GM19193 (cell line): ENCODE results near the gene FKBP5.

Experiments
- POLR2A ChIP-seq: IDR thresholded peaks from 4 replicates; pipeline ENCODE4 v1.6.1; 2011; ENCODE audit not compliant: insufficient read depth, insufficient read length; ENCODE audit errors: extremely low read depth

Gene FKBP5

DNA sequence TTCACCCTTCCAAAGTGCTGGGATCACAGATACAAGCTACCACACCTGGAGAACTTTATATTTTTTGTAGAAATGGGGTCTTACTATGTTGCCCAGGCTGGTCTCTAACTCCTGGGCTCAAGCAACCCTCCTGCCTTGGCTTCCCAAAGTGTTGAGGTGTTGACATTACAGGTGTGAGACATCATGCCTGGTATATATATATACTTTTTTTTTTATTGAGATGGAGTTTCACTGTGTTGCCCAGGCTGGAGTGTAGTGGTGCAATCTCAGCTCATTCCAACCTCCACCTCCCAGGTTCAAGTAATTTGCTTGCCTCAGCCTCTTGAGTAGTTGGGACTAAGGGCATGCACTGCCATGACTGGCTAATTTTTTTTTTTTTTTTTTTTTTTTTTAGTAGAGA lies 5.4 kb downstream of the FKBP5 start:
- no peak for TF ChIP-seq POLR2A

- TF ChIP-seq POLR2A, result no peak
Observed at GRCh38 chr6:35681298-35681697, 7.4 kb downstream of the FKBP5 start.

GRCh38 chr6:35679399-35679798 lies 9.3 kb downstream of the FKBP5 start:
- TF ChIP-seq POLR2A, result no peak

GRCh38 chr6:35678814-35679213 lies 9.9 kb downstream of the FKBP5 start:
- TF ChIP-seq POLR2A, result no peak

- no peak for TF ChIP-seq POLR2A
Observed at GRCh38 chr6:35678021-35678654, 10.6 kb downstream of the FKBP5 start.

DNA sequence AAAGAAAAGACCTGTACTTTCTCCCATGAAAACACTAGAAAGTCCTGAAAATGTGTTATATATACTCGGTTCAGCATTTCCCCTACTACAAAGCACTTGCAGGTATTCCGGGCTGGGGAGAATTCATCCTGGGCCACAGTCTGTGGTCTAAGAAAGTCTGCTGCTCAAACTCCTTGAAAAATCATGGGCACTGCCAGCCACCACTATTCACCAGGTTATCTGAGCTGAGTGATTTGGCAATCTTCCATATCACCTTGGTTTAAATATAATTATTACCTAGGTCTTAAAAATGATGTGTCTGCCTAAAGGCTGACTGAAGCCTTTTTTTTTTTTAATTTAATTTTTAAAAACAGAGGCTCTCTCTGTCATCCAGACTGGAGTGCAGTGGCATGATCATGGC lies 11.3 kb downstream of the FKBP5 start:
- no peak for TF ChIP-seq POLR2A

- TF ChIP-seq POLR2A, result no peak
Observed at GRCh38 chr6:35675871-35676459, 12.8 kb downstream of the FKBP5 start.

DNA sequence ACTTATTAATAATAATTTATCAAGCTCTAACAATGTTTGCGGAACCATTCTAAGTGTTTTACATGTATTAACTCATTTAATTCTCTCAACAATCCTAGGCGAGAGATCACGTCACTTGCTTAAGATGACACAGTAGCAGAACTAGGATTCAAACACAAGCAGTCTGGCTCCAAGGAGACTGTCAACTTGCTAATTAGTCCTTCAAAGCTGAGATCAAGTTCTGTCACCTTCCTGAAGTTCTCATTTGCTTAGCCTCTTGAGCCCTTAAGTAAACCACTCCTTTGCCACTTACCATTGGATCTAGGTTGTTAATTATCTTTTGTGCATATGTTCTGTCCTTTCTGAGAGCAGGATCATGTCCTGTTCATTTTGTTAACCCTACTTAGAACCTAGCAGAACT lies 14.1 kb downstream of the FKBP5 start:
- no peak for TF ChIP-seq POLR2A

DNA sequence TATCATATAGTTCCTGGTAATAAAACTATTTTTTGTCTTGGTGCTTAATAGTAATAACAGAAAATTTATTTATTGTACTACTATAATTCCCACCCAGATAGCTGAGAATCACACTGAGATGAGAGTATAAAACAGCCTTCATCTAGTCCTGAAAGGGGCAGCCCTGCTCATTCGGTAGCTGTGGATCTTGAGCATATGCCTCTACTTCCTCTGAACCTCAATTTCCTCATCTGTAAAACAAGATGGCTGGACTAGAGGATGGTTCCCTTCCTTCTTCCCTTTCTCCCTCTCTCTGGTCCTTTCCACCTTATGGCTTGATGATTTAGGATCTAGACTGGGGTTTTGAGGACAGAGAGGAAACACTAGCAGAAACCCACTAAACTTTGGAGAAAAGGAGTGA lies 15.0 kb downstream of the FKBP5 start:
- no peak for TF ChIP-seq POLR2A

- TF ChIP-seq POLR2A, result no peak
Observed at GRCh38 chr6:35669451-35670045, 19.2 kb downstream of the FKBP5 start.

GRCh38 chr6:35668744-35669450 lies 19.8 kb downstream of the FKBP5 start:
- TF ChIP-seq POLR2A, result no peak

- no peak for TF ChIP-seq POLR2A
Observed at GRCh38 chr6:35668096-35668495, 20.6 kb downstream of the FKBP5 start.

DNA sequence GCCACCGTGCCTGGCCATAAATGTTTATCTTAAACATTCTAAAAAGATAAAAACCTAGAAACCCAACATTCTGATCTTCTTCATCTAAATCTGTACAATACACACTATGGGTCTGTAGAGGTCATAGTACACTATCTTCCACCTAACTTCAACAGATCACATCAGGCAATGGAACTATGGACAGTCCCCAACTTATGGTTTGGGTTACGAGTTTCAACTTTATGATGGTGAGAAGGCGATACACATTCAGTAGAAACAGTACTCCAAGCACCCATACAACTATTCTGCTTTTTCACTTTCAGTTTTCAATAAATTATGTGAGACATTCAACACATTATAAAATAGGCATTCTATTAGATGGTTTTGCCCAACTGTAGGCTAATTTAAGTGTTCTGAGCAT lies 23.1 kb downstream of the FKBP5 start:
- no peak for TF ChIP-seq POLR2A

GRCh38 chr6:35664945-35665344 lies 23.8 kb downstream of the FKBP5 start:
- no peak for TF ChIP-seq POLR2A

DNA sequence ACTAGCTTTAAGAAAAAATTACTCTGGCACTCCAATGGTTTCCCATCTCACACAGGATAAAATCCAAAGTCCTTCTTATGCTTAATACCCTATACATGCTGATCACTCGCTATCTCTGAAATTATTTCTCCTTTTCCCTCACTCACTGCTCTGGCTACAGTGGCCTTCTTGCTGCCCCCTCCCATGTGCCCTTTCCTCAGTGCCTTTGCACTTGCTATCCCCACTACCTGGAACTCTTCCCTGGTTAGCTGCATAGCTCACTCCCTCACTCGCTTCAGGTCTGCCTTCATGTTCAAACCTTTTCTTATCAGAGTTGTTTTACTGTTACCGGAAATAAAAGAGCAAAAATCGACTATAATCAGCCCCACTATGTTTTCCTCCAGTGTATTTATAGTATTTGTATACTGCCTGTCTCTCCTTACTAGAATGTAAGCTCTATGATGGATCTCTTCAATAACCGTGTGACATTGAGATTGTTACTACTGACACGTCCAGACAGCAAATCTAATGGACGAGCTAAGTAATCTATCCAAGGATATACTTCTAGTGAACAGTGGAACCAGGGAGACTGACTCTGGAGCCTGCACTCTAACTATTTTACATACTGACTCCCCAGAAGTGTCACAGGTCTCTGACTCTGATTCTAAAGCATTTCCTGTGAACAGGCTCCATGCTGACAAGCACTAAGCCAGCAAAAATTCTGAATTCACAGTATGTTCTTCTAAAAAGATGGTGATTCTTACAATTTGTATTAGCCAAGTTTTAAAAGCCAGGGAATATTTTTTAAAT lies 25.1 kb downstream of the FKBP5 start:
- no peak for TF ChIP-seq POLR2A
